ENCODE results near the gene HCRTR2.

GRCh38 chr6:55266896-55267295 is 92.6 kb downstream of the HCRTR2 start:
- TF ChIP-seq CTCF (IDR thresholded peaks at IDR 0.05) (no peak), POLR2A (IDR thresholded peaks at IDR 0.05) (no peak), EP300 (IDR thresholded peaks at IDR 0.05) (no peak)
